ENCODE results near the gene CLK2. TPM values are rescaled to one million over a fixed set of nuclear protein-coding genes. Genes with fewer than 3 reads are reported as not detected.

The CLK2 gene
- total and polyA plus RNA-seq, 9 of the 15 experiments (the other 6 are each of a cell fraction or from before 2014, with no cell fraction given): 13.5 to 81.4 (median 39.6) TPM

GRCh38 chr1:155307247-155307740 is 34.0 kb upstream of the CLK2 start (continued):
- peak; percentile 85 for TF ChIP-seq ZKSCAN8 (CRISPR knock-in tag; IDR thresholded peaks at IDR 0.05)
- peak; percentile 98 for TF ChIP-seq ZNF449 (CRISPR knock-in tag; IDR thresholded peaks at IDR 0.05)
- no peak for TF ChIP-seq CBX1 (IDR thresholded peaks at IDR 0.05; ENCODE audit: low read depth)
- TF ChIP-seq, protein P1, sequence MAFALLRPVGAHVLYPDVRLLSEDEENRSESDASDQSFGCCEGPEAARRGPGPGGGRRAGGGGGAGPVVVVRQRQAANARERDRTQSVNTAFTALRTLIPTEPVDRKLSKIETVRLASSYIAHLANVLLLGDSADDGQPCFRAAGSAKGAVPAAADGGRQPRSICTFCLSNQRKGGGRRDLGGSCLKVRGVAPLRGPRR (CRISPR knock-in tag; IDR thresholded peaks at IDR 0.05): peak; percentile 97
- TF ChIP-seq ERF (CRISPR knock-in tag; IDR thresholded peaks at IDR 0.05): peak; percentile 98
- TF ChIP-seq HMG20A (CRISPR knock-in tag; conservative IDR thresholded peaks at IDR 0.05): 0 out of 2 replicates have a peak, but pooled peaks have one; percentile 41
- TF ChIP-seq ZNF12 (CRISPR knock-in tag; IDR thresholded peaks at IDR 0.05): no peak
- TF ChIP-seq MIER1 (IDR thresholded peaks at IDR 0.05; ENCODE audit: low read depth): no peak
- peak; percentile 94 for TF ChIP-seq TCFL5 (CRISPR knock-in tag; conservative IDR thresholded peaks at IDR 0.05)
- 0 out of 2 replicates have a peak, but pooled peaks have one; percentile 15 for TF ChIP-seq FOSL1 (tag; conservative IDR thresholded peaks at IDR 0.05)
- TF ChIP-seq ZNF311 (CRISPR knock-in tag; IDR thresholded peaks at IDR 0.05): peak; percentile 96
- TF ChIP-seq ZNF140 (CRISPR knock-in tag; IDR thresholded peaks at IDR 0.05): 0 out of 2 replicates have a peak, but pooled peaks have one; percentile 72
- TF ChIP-seq ZNF133 (CRISPR knock-in tag; IDR thresholded peaks at IDR 0.05): peak; percentile 90
- TF ChIP-seq NCOR1 (IDR thresholded peaks at IDR 0.05): 0 out of 2 replicates have a peak, but pooled peaks have one; percentile 26
- TF ChIP-seq YY1 (IDR thresholded peaks at IDR 0.05; ENCODE audit: borderline replicate concordance in 1 of 3, control insufficient read depth in 1 of 3, extremely low read depth in 1 of 3, insufficient read depth in 3 of 3, insufficient read length in 1 of 3, insufficient replicate concordance in 2 of 3, low read depth in 1 of 3, low read length in 2 of 3): peak in 1 of 3 experiments; percentile 34
- peak; percentile 98 for TF ChIP-seq ZNF395 (CRISPR knock-in tag; IDR thresholded peaks at IDR 0.05)
- peak; percentile 94 for TF ChIP-seq ZNF197 (CRISPR knock-in tag; IDR thresholded peaks at IDR 0.05; ENCODE audit: low read depth)
- peak; percentile 89 for TF ChIP-seq IFI16 (CRISPR knock-in tag; IDR thresholded peaks at IDR 0.05)
- TF ChIP-seq VEZF1 (CRISPR knock-in tag; IDR thresholded peaks at IDR 0.05): peak; percentile 47
- peak; percentile 89 for TF ChIP-seq RNF219 (CRISPR knock-in tag; IDR thresholded peaks at IDR 0.05)
- no peak for TF ChIP-seq XRCC3 (IDR thresholded peaks at IDR 0.05)
- TF ChIP-seq ZSCAN32 (CRISPR knock-in tag; IDR thresholded peaks at IDR 0.05): peak; percentile 9; the same call in 1 of the 2 replicates
